Body of pancreas (tissue), 4 donors: ENCODE data around the gene MED15.

ENCODE experiments used
- POLR2A ChIP-seq, 3 donors: fragments of 450-650 bp; IDR thresholded peaks; one replicate each; pipeline ENCODE4 v1.6.1; 2016; ENCODE audit warnings: antibody characterized with exemption in 3 of 3, mild to moderate bottlenecking in 2 of 3
- TF ChIP-seq, protein P1 (sequence below), 7 experiments: fragments of 450-650 bp in 4 of 7; fragments of 200-600 bp in 3 of 7; sonication (generic) in 3 of 7; IDR thresholded peaks; one replicate each; pipeline ENCODE4 v1.5.1; 2016 to 2019; ENCODE audit warnings: antibody characterized with exemption in 7 of 7

DNA sequence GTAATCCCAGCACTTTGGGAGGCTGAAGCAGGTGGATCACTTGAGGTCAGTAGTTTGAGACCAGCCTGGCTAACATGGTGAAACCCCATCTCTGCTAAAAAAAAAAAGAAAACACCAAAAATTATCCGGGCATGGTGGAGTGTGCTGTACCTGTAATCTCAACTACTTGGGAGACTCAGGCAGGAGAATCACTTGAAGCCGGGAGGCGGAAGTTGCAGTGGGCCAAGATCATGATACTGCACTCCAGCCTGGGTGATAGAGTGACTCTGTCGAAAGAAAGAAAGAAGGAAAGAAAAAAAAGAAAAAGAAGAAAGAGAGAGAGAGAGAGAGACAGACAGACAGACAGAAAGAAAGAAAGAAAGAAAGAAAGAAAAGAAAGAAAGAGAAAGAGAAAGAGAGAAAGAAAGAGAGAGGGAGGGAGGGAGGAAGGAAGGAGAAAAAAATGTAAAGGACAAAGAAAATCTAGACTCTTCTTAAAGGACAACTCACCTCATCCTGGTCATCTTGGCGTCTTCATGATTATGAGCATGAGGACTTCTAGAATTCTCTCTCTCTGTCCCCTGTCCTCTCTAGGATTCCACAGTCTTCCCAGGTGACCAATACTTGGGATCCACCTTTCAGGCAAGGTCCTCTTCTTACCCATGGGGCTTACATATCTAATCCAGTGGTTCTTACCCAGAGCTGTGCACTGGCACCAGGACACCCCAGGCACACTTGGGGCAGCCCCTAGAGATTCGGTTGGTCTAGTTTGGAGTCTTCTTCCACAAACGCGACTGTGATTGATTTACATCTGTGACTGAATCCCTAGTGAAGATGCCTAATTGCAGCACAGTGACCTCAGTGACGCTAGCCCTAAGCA is 120.9 kb downstream of the MED15 start:
- TF ChIP-seq, protein P1, sequence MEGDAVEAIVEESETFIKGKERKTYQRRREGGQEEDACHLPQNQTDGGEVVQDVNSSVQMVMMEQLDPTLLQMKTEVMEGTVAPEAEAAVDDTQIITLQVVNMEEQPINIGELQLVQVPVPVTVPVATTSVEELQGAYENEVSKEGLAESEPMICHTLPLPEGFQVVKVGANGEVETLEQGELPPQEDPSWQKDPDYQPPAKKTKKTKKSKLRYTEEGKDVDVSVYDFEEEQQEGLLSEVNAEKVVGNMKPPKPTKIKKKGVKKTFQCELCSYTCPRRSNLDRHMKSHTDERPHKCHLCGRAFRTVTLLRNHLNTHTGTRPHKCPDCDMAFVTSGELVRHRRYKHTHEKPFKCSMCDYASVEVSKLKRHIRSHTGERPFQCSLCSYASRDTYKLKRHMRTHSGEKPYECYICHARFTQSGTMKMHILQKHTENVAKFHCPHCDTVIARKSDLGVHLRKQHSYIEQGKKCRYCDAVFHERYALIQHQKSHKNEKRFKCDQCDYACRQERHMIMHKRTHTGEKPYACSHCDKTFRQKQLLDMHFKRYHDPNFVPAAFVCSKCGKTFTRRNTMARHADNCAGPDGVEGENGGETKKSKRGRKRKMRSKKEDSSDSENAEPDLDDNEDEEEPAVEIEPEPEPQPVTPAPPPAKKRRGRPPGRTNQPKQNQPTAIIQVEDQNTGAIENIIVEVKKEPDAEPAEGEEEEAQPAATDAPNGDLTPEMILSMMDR (IDR thresholded peaks at IDR 0.05), result no peak
- TF ChIP-seq POLR2A (IDR thresholded peaks at IDR 0.05), result no peak
